PFSK-1 (cell line): ENCODE data around the gene FAM24A.

ENCODE experiments used
- FOXP2 ChIP-seq: optimal IDR thresholded peaks from 2 replicates; pipeline ENCODE3; 2011; ENCODE audit warnings: borderline replicate concordance, control low read depth, inconsistent platforms; ENCODE audit not compliant: insufficient read depth; ENCODE audit errors: extremely low read length, extremely low read depth
- POLR2AphosphoS5 ChIP-seq: IDR thresholded peaks from 2 replicates; pipeline ENCODE4 v1.6.1; 2012; ENCODE audit warnings: low read depth, mild to moderate bottlenecking, control low read depth, low read length, moderate library complexity
- REST ChIP-seq, 2 experiments: IDR thresholded peaks; 2 replicates each; pipeline versions ENCODE4 v1.6.1 to v1.8.0; 2011 to 2012; ENCODE audit warnings: low read depth in 2 of 2, low read length in 2 of 2, control low read depth in 1 of 2, inconsistent platforms in 1 of 2, mild to moderate bottlenecking in 1 of 2, moderate library complexity in 1 of 2; ENCODE audit not compliant: insufficient read depth in 1 of 2
- SIN3A ChIP-seq: IDR thresholded peaks from 2 replicates; pipeline ENCODE4 v1.6.1; 2012; ENCODE audit warnings: mild to moderate bottlenecking, low read length, moderate library complexity, borderline replicate concordance; ENCODE audit not compliant: insufficient read depth
- TAF1 ChIP-seq: IDR thresholded peaks from 2 replicates; pipeline ENCODE4 v1.6.1; 2012; ENCODE audit warnings: low read length, control low read depth, borderline replicate concordance; ENCODE audit not compliant: insufficient read depth

The FAM24A gene

GRCh38 chr10:122879339-122880273, 30.8 kb upstream of the FAM24A start, which contains the start of gene FAM24B:
TSS of gene FAM24B (minus strand) at chr10:122879581. CDS start at chr10:122850515, 29,066 bp downstream.
- TF ChIP-seq POLR2AphosphoS5 (peak; percentile 80), FOXP2 (peak; percentile 33), SIN3A (no peak), REST (IDR thresholded peaks at IDR 0.05; ENCODE audit: insufficient read depth in 1 of 2, low read depth in 2 of 2, low read length in 2 of 2) (0 out of 4 replicates have a peak, but pooled peaks of 1 of the 2 experiments have one; percentile 48), TAF1 (0 out of 2 replicates have a peak, but pooled peaks have one; percentile 44)

DNA sequence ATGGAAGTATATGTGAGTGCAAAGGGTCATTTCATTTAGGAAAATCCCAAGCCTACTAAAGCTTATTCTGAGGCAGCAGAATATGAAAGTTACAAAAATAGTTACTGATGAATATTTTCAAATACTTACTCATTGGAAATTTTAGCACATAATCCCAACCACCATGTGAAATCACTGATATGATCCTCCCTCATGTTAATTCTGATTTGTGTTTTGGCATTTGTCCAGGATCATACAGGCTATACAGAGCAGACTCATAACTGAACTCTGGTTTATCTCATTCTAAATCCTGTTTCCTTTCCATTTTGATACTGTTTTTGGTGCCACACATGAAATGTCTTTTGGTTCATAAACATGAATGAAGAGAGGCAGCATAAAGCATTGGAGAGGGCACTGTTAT, 27.6 kb upstream of the FAM24A start:
- TF ChIP-seq FOXP2 (no peak), TAF1 (no peak), REST (IDR thresholded peaks at IDR 0.05; ENCODE audit: insufficient read depth in 1 of 2, low read depth in 2 of 2, low read length in 2 of 2) (no peak), POLR2AphosphoS5 (no peak), SIN3A (no peak)

- TF ChIP-seq TAF1 (no peak), POLR2AphosphoS5 (no peak), FOXP2 (no peak), SIN3A (no peak), REST (IDR thresholded peaks at IDR 0.05; ENCODE audit: insufficient read depth in 1 of 2, low read depth in 2 of 2, low read length in 2 of 2) (no peak)
Observed at GRCh38 chr10:122884166-122884565, 26.2 kb upstream of the FAM24A start.

- no peak for TF ChIP-seq TAF1
- TF ChIP-seq FOXP2: no peak
- TF ChIP-seq REST (IDR thresholded peaks at IDR 0.05; ENCODE audit: insufficient read depth in 1 of 2, low read depth in 2 of 2, low read length in 2 of 2): no peak
- no peak for TF ChIP-seq SIN3A
- TF ChIP-seq POLR2AphosphoS5: no peak
Observed at GRCh38 chr10:122894261-122894944, 16.0 kb upstream of the FAM24A start.
